GM18951 (cell line): Measurements from ENCODE around the gene MEF2D.
A peak's percentile ranks its signal among the peaks of the same experiment; 100 is the strongest.

Experiments used
- POLR2A ChIP-seq: IDR thresholded peaks from 4 replicates; pipeline ENCODE4 v1.6.1; 2011; ENCODE audit warnings: mild to moderate bottlenecking; ENCODE audit not compliant: insufficient read length, insufficient read depth; ENCODE audit errors: extremely low read depth
- in situ Hi-C: fragments of 300-500 bp; cut with MboI; formaldehyde crosslinking; loops from one replicate; pipeline ENCODE4 v1.12.0; 2022; ENCODE audit warnings: low sequenced_read_pairs, mixed read lengths, inconsistent platforms; ENCODE audit not compliant: unreplicated experiment

Gene MEF2D

GRCh38 chr1:156500793-156501506, 375 bp upstream of the MEF2D start:
- in situ Hi-C loops: no loop called here
- TF ChIP-seq POLR2A: peak; percentile 70

GRCh38 chr1:156499842-156500542, 583 bp downstream of the MEF2D start:
- TF ChIP-seq POLR2A: no peak
- in situ Hi-C loops: no loop called here

GRCh38 chr1:156499194-156499841, 1.3 kb downstream of the MEF2D start:
- in situ Hi-C loops: no loop called here
- no peak for TF ChIP-seq POLR2A

GRCh38 chr1:156498432-156499193, 2.0 kb downstream of the MEF2D start:
- TF ChIP-seq POLR2A: no peak
- in situ Hi-C loops: no loop called here

- in situ Hi-C loops: no loop called here
- no peak for TF ChIP-seq POLR2A
Measured at GRCh38 chr1:156497743-156498431, 2.7 kb downstream of the MEF2D start.

- TF ChIP-seq POLR2A: no peak
- in situ Hi-C loops: no loop called here
Measured at GRCh38 chr1:156497078-156497742, 3.4 kb downstream of the MEF2D start.

GRCh38 chr1:156496211-156496761, 4.3 kb downstream of the MEF2D start:
- in situ Hi-C loops: no loop called here
- no peak for TF ChIP-seq POLR2A

- in situ Hi-C loops: no loop called here
- no peak for TF ChIP-seq POLR2A
Measured at GRCh38 chr1:156495401-156496140, 5.0 kb downstream of the MEF2D start.

- TF ChIP-seq POLR2A: no peak
- in situ Hi-C loops: no loop called here
Measured at GRCh38 chr1:156494309-156494895, 6.2 kb downstream of the MEF2D start.

GRCh38 chr1:156493742-156494141, 6.8 kb downstream of the MEF2D start:
- in situ Hi-C loops: no loop called here
- peak; percentile 6 for TF ChIP-seq POLR2A

- TF ChIP-seq POLR2A: no peak
- in situ Hi-C loops: no loop called here
Measured at GRCh38 chr1:156493154-156493631, 7.4 kb downstream of the MEF2D start.

GRCh38 chr1:156492591-156493080, 7.9 kb downstream of the MEF2D start:
- in situ Hi-C loops: no loop called here
- no peak for TF ChIP-seq POLR2A
